T-helper 2 cell treated with Interferon-gamma antibody and Interleukin-4, amounts not matched to agents 100 ng/mL and 5 ng/mL, for 36 hours (primary cell): ENCODE measurements around the gene PARVG. TPM values are rescaled to one million over a fixed set of nuclear protein-coding genes. Genes with fewer than 3 reads are reported as not detected.

Experiments
- total RNA-seq: library from RNA; stranded (reverse); gene quantifications from 2 replicates; pipeline ENCODE4 v1.2.3, GENCODE V29; 2022

Gene PARVG
- total RNA-seq, 1 donor from 2014 or later: 168 TPM

Other genes starting within 250 kb of the PARVG start
- gene SAMM50, start 225.5 kb upstream of the PARVG start, total RNA-seq: 54.4 and 56.3 TPM in 2 replicates
- 48.5 and 52.7 TPM in 2 replicates for gene PARVB, start 156.6 kb upstream of the PARVG start, total RNA-seq
- gene SHISAL1, start 132.0 kb downstream of the PARVG start, total RNA-seq: not detected in 2 replicates